HG02938 (cell line): ENCODE measurements around the gene CT45A6.
"Not testable (repeated sequence)": the region's sequence is repeated elsewhere in the genome, so short reads cannot be mapped to it uniquely, and the experiment has no call there.

Experiments used
- ATAC-seq: cut with Tn5 transposase; IDR thresholded peaks from one replicate; pipeline ENCODE4 v1.9.1; 2021; ENCODE audit warnings: mild to moderate bottlenecking, moderate library complexity; ENCODE audit not compliant: unreplicated experiment

The CT45A6 gene, protein sequence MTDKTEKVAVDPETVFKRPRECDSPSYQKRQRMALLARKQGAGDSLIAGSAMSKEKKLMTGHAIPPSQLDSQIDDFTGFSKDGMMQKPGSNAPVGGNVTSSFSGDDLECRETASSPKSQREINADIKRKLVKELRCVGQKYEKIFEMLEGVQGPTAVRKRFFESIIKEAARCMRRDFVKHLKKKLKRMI

DNA sequence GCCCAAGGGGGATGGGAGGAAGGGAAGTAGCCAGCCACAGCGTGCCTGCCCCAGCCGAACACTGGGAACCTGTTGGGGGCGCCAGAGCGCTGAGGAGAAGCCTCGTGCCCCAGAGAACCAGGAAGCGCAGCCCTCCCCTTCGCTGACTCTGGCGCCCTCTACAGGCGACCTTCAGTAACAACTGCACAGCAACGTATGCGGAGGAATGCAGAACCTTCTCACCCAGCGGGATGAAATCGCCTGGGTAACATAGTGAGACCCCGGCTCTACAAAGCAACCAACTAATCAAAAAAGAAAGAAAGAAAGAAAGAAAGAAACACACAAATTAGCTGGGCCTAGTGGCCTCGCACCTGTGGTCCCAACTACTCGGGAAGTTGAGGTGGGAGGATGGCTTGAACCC is at the start of gene CT45A6:
Gene CT45A6, minus strand, starts transcription at position 101 of the 400 bp plus-strand sequence. CDS start 3,794 bp downstream, outside the sequence.
- ATAC-seq: not testable (repeated sequence)

DNA sequence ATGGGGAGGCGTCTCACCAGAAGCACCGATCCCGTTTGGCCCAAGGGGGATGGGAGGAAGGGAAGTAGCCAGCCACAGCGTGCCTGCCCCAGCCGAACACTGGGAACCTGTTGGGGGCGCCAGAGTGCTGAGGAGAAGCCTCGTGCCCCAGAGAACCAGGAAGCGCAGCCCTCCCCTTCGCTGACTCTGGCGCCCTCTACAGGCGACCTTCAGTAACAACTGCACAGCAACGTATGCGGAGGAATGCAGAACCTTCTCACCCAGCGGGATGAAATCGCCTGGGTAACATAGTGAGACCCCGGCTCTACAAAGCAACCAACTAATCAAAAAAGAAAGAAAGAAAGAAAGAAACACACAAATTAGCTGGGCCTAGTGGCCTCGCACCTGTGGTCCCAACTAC is 34.6 kb upstream of the CT45A6 start, which contains the start of gene CT45A7:
Gene CT45A7, minus strand, starts transcription at position 101 of the 400 bp plus-strand sequence. CDS start 3,747 bp downstream, outside the sequence.
- not testable (repeated sequence) for ATAC-seq

DNA sequence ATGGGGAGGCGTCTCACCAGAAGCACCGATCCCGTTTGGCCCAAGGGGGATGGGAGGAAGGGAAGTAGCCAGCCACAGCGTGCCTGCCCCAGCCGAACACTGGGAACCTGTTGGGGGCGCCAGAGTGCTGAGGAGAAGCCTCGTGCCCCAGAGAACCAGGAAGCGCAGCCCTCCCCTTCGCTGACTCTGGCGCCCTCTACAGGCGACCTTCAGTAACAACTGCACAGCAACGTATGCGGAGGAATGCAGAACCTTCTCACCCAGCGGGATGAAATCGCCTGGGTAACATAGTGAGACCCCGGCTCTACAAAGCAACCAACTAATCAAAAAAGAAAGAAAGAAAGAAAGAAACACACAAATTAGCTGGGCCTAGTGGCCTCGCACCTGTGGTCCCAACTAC is 17.3 kb upstream of the CT45A6 start, which contains the start of gene CT45A2:
Gene CT45A2, minus strand, starts transcription at position 101 of the 400 bp plus-strand sequence. CDS start 3,747 bp downstream, outside the sequence.
- not testable (repeated sequence) for ATAC-seq

DNA sequence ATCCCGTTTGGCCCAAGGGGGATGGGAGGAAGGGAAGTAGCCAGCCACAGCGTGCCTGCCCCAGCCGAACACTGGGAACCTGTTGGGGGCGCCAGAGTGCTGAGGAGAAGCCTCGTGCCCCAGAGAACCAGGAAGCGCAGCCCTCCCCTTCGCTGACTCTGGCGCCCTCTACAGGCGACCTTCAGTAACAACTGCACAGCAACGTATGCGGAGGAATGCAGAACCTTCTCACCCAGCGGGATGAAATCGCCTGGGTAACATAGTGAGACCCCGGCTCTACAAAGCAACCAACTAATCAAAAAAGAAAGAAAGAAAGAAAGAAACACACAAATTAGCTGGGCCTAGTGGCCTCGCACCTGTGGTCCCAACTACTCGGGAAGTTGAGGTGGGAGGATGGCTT is 17.2 kb downstream of the CT45A6 start, which contains the start of gene CT45A5:
Gene CT45A5, minus strand, starts transcription at position 101 of the 400 bp plus-strand sequence. CDS start 3,774 bp downstream, outside the sequence.
- ATAC-seq: not testable (repeated sequence)

DNA sequence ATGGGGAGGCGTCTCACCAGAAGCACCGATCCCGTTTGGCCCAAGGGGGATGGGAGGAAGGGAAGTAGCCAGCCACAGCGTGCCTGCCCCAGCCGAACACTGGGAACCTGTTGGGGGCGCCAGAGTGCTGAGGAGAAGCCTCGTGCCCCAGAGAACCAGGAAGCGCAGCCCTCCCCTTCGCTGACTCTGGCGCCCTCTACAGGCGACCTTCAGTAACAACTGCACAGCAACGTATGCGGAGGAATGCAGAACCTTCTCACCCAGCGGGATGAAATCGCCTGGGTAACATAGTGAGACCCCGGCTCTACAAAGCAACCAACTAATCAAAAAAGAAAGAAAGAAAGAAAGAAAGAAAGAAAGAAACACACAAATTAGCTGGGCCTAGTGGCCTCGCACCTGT is 34.5 kb downstream of the CT45A6 start, which contains the start of gene CT45A3:
Gene CT45A3, minus strand, starts transcription at position 101 of the 400 bp plus-strand sequence. CDS start 3,747 bp downstream, outside the sequence.
- ATAC-seq: not testable (repeated sequence)

DNA sequence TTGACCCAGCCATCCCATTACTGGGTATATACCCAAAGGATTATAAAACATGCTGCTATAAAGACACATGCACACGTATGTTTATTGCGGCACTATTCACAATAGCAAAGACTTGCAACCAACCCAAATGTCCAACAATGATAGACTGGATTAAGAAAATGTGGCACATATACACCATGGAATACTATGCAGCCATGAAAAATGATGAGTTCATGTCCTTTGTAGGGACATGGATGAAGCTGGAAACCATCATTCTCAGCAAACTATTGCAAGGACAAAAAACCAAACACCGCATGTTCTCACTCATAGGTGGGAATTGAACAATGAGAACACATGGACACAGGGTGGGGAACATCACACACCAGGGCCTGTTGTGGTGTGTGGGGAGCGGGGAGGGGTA is 57.8 kb downstream of the CT45A6 start:
- not testable (repeated sequence) for ATAC-seq
